Omental fat pad (tissue), 4 donors: Measurements from ENCODE around the gene RANBP2. TPM values are rescaled to one million over a fixed set of nuclear protein-coding genes. Genes with fewer than 3 reads are reported as not detected.

Experiments used
- ATAC-seq: fragments of 150-250 bp; one replicate; pipeline ENCODE4 v1.9.1; 2016; ENCODE audit warnings: mild to moderate bottlenecking, moderate library complexity; ENCODE audit not compliant: low FRiP score
- DNase-seq: peaks from one replicate; pipeline ENCODE4 v3.0.0-alpha.2; 2019; ENCODE audit warnings: low spot score
- total RNA-seq, 4 donors: library from RNA; depleted of rRNA; stranded (reverse); fragments of >200 nt; gene quantifications; one replicate each; pipeline ENCODE4 v1.1.0, GENCODE V29; 2016
- TF ChIP-seq, protein P1 (sequence below), 3 donors: fragments of 450-650 bp; IDR thresholded peaks; one replicate each; pipeline ENCODE4 v1.5.1; 2016 to 2017; ENCODE audit warnings: antibody characterized with exemption in 3 of 3, mild to moderate bottlenecking in 3 of 3, moderate library complexity in 2 of 3

The RANBP2 gene
- total RNA-seq, 4 donors from 2014 or later = 60.3 to 154 (median 83.4) TPM

DNA sequence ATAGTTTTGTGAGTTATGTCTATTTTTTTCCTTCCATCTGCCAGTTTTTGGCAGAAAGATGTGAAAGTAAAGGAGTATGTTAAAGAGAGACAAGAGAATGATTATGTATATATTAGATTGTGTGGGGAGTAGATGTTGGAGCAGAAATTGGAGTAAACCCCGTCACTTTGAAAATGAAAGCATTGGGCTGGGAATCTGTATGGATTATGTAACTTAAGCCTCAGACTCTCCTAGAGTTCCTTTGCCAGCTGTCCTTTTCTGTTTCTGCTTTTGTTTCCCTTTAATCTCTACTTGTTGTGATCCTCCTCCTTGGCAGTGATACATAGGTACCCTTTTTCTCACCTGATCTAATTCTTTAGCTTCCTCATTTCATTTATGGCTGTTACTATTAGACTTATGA, 86.5 kb downstream of the RANBP2 start:
- no peak for ATAC-seq
- TF ChIP-seq, protein P1, sequence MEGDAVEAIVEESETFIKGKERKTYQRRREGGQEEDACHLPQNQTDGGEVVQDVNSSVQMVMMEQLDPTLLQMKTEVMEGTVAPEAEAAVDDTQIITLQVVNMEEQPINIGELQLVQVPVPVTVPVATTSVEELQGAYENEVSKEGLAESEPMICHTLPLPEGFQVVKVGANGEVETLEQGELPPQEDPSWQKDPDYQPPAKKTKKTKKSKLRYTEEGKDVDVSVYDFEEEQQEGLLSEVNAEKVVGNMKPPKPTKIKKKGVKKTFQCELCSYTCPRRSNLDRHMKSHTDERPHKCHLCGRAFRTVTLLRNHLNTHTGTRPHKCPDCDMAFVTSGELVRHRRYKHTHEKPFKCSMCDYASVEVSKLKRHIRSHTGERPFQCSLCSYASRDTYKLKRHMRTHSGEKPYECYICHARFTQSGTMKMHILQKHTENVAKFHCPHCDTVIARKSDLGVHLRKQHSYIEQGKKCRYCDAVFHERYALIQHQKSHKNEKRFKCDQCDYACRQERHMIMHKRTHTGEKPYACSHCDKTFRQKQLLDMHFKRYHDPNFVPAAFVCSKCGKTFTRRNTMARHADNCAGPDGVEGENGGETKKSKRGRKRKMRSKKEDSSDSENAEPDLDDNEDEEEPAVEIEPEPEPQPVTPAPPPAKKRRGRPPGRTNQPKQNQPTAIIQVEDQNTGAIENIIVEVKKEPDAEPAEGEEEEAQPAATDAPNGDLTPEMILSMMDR (IDR thresholded peaks at IDR 0.05) = no peak
- DNase-seq = no peak

DNA sequence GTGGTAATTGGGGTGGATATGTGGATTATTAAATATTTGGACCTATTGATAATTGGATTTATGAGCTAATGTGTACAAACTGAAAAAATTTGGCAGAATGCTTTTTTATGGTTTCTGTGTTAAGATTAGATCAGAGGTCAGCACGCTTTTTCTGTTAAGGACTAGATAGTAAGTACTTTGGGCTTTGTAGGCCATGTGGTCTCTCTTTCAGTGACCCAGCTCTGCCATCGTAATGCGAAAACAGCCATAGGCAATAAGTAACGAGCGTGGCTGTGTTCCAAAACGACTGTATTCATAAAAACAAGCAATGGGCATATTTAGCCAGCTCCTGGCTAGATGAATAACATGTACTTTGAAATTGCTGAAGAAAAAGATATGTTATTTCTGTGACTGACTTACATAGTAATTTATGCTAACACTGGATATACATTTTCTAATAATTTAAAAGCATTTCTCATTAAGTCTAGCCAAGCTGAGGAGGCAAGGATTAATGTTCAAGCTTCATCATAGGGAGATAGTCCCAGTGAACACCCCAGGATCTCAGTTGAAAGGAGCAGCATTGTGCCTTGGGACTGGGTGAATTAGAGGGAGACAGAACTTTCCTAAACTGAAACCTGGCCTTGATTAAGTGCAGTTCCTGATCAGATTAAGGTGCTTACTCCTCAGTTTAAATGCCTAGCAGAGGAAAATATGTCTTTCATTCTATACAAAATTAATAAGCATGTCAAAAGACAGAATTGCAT, 87.3 kb downstream of the RANBP2 start:
- DNase-seq (no peak), ATAC-seq (no peak)
- TF ChIP-seq, protein P1 (IDR thresholded peaks at IDR 0.05) = no peak

DNA sequence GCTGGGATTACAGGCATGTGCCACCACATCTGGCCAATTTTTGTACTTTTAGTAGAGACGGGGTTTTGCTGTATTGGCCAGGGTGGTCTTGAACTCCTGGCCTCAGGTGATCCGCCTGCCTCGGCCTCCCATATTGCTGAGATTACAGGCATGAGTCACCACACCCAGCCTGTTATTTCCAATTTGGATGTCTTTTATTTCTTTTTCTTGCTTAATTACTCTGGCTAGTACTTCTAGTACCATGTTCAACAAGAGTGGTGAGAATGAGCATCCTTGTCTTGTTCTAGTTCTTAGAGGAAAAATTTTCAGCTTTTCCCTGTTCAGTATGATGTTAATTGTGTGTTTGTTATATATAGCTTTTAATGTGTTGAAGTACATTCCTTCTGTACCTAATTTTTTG, 90.7 kb downstream of the RANBP2 start:
- DNase-seq = no peak
- ATAC-seq = no peak
- TF ChIP-seq, protein P1 (IDR thresholded peaks at IDR 0.05) = no peak

DNA sequence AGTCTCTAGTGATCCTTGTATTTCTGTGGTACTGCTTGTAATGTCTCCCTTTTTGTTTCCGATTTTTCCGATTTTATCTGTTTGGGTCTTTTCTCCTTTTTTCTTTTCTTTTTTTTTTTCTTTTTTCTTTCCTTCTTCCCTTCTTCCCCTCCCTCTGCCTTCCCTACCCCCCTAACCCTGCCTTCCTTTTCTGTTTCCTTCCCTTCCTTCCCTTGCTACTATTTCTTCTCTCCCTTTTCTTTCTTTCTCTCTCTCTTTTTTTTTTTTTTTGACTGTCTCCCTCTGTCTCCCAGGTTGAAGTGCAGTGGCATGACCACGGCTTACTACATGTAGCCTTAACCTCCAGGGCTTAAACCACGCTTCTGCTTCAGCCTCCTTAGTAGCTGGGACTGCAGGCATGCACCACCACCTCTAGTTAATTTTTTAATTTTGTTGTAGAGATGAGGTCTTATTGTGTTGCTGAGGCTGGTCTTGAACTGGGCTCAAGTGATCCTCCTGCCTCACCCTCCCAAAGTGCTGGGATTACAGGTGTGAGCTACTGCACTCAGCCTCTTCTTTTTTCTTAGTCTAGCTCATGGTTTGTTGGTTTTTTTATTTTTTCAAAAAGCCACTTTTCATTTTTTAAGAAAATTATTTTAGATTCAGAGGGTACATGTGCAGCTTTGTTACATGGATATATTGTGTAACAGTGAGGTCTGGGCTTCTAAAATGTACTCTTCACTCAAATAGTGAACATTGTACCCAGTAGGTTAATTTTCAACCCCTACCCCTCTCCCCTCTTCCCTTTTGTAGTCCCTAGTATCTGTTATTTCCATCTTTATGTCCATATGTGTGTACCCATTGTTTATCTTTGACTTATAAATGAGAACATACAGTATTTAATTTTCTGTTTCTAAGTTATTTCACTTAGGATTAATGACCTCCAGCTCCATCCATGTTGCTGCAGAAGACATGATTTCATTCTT, 92.0 kb downstream of the RANBP2 start:
- TF ChIP-seq, protein P1 (IDR thresholded peaks at IDR 0.05) = no peak
- ATAC-seq = no peak
- DNase-seq = no peak

DNA sequence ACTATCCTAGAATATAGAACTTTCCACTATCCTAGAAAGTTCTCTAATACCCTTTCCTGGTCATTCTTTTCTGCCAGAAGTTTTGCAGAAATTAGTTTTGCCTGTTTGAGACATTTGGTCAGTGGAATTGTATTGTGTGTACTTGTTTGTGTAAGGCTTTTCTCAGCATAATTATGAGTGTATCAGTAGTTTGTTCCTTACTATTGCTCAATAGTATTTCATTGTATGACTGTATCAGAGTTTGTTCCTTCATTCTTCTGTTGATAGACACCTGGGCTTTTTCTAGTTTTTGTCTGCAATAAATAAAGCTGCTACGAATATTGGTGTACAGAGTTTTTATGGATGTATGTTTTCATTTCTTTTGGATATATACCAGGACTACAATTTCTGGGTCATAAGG, 94.5 kb downstream of the RANBP2 start:
- DNase-seq = no peak
- no peak for ATAC-seq
- TF ChIP-seq, protein P1 (IDR thresholded peaks at IDR 0.05) = no peak

DNA sequence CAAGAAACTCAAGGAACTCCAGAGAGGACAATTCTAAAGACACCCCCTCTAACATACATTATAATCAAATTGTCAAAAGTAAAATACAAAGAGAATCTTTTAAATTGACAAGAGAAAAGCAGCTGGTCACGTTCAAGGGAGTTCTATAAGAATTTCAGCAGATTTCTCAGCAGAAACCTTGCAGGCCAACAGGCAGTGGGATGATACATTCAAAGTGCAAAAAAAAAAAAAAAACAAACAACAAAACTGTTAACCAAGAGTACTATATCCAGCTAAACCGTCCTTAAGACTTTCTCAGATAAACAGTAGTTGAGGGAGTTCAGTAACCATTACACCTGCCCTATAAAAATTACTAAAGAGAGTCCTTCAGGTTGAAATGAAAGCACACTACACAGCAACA, 101.2 kb downstream of the RANBP2 start:
- TF ChIP-seq, protein P1 (IDR thresholded peaks at IDR 0.05) = no peak
- ATAC-seq (no peak), DNase-seq (no peak)
